Measurements from ENCODE around the gene CHRD.
"Not testable (repeated sequence)": the region's sequence is repeated elsewhere in the genome, so short reads cannot be mapped to it uniquely, and the experiment has no call there.

The CHRD gene

GRCh38 chr3:184426691-184427141 lies 46.9 kb downstream of the CHRD start:
- no peak for DNase-seq (ENCODE audit: low read depth)
- no peak for TF ChIP-seq CTCF (IDR thresholded peaks at IDR 0.05; ENCODE audit: low read depth, low read length, missing control alignments)
- no peak overlapping the region for H3K4me3 ChIP-seq (ENCODE audit: low read depth, low read length)

- no peak overlapping the region for H3K4me3 ChIP-seq (ENCODE audit: low read depth, low read length)
- no peak for DNase-seq (ENCODE audit: low read depth)
- TF ChIP-seq CTCF (IDR thresholded peaks at IDR 0.05; ENCODE audit: low read depth, low read length, missing control alignments), result no peak
Measured at GRCh38 chr3:184428561-184429175, 48.8 kb downstream of the CHRD start.

- no peak overlapping the region for H3K4me3 ChIP-seq (ENCODE audit: low read depth, low read length)
- DNase-seq (ENCODE audit: low read depth), result no peak
- no peak for TF ChIP-seq CTCF (IDR thresholded peaks at IDR 0.05; ENCODE audit: low read depth, low read length, missing control alignments)
Measured at GRCh38 chr3:184429786-184430185, 49.9 kb downstream of the CHRD start.

DNA sequence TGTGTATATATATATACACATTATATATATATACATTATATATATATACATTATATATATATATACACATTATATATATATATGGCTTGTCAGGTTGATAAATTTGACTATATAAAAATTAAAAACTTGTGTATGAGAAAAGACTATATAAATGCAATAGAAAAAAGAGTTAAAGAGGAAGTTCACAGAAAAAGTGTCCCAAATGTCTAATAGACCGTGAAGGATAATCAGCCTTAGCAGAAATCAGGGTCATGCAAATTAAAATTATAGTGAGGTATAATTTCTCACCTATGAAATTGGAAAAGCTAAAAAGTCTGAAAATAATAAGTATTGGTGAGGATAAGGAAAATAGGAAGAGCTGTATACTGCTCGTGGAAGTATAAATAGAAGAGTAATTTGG lies 51.1 kb downstream of the CHRD start:
- DNase-seq (ENCODE audit: low read depth), result no peak
- TF ChIP-seq CTCF (IDR thresholded peaks at IDR 0.05; ENCODE audit: low read depth, low read length, missing control alignments), result no peak

GRCh38 chr3:184433178-184433577 lies 53.3 kb downstream of the CHRD start:
- DNase-seq (ENCODE audit: low read depth), result not testable (repeated sequence)

More for the DNA sequence above, 51.1 kb downstream of the CHRD start:
- H3K4me3 ChIP-seq (ENCODE audit: low read depth, low read length), result no peak overlapping the region

GRCh38 chr3:184439096-184439495 lies 59.2 kb downstream of the CHRD start:
- TF ChIP-seq CTCF (IDR thresholded peaks at IDR 0.05; ENCODE audit: low read depth, low read length, missing control alignments), result no peak
- H3K4me3 ChIP-seq (ENCODE audit: low read depth, low read length), result no peak overlapping the region
- DNase-seq (ENCODE audit: low read depth), result no peak

More at GRCh38 chr3:184433178-184433577, 53.3 kb downstream of the CHRD start:
- not testable (repeated sequence) for H3K4me3 ChIP-seq (ENCODE audit: low read depth, low read length)

Data from GM12864 (cell line).